Measurements from ENCODE around the gene NANS. TPM values are rescaled to one million over a fixed set of nuclear protein-coding genes. Genes with fewer than 3 reads are reported as not detected.

The NANS gene
- total RNA-seq, 1 experiment from 2014 or later: 40.4 TPM

GRCh38 chr9:98084396-98084795 is 27.9 kb downstream of the NANS start:
- no peak overlapping the region for H2AK5ac ChIP-seq (ENCODE audit: insufficient read length, low read length)
- no peak overlapping the region for H4K5ac ChIP-seq (ENCODE audit: insufficient read length, low read depth, low read length)
- H3K79me2 ChIP-seq (ENCODE audit: insufficient read depth, low read length): no peaks in the 10 kb centered on the region
- H3K14ac ChIP-seq (ENCODE audit: insufficient read depth, low read length): no peak overlapping the region
- no peak overlapping the region for H2BK20ac ChIP-seq (ENCODE audit: low read depth, low read length, poor library complexity, severe bottlenecking)
- H3K4ac ChIP-seq (ENCODE audit: low read depth, low read length): no peak overlapping the region
- H2BK12ac ChIP-seq (ENCODE audit: insufficient read length, low read depth, low read length): no peak overlapping the region
- Mint-ChIP-seq H3K4me3 (no peak overlapping the region), H3K27me3 (ENCODE audit: low read depth) (peaks cover 10% of the 10 kb centered on the region), H3K36me3 (ENCODE audit: insufficient read depth in 1 of 3, low read depth in 3 of 3) (peaks cover 6 to 41% (median 33%) of the 10 kb centered on the region in 3 experiments), H3K27ac (no peak overlapping the region), H3K4me1 (peaks cover 19 to 24% of the 10 kb centered on the region in 2 experiments), H3K9me3 (peaks cover 0 to 4% of the 10 kb centered on the region in 2 experiments; a peak in 2 of 5 replicates)
- no CpG with 5 or more reads among the region's 3 CpGs for WGBS (ENCODE audit: extremely low coverage, insufficient read length, low lambda C conversion rate)
- no peak overlapping the region for H3K56ac ChIP-seq (ENCODE audit: insufficient read length, low read depth, low read length)
- H2BK120ac ChIP-seq (ENCODE audit: low read depth, low read length, poor library complexity, severe bottlenecking): no peak overlapping the region
- H3K9me3 ChIP-seq (ENCODE audit: control insufficient read depth, low read depth, low read length): no peaks in the 10 kb centered on the region
- no peak overlapping the region for H4K8ac ChIP-seq (replicated peaks; ENCODE audit: insufficient read length, low read depth, low read length)
- H2BK15ac ChIP-seq (ENCODE audit: low read depth, low read length): no peak overlapping the region
- no peaks in the 10 kb centered on the region for H3K79me1 ChIP-seq (ENCODE audit: insufficient read depth, low read depth, low read length, poor library complexity, severe bottlenecking)
- H3K23ac ChIP-seq (ENCODE audit: insufficient read length, low read depth, low read length): no peak overlapping the region
- H3K18ac ChIP-seq (ENCODE audit: insufficient read length, low read depth, low read length): no peak overlapping the region
- H2BK5ac ChIP-seq (ENCODE audit: insufficient read length, low read length): no peak overlapping the region
- no peak overlapping the region for H3T11ph ChIP-seq (ENCODE audit: low read length)
- H3K4me2 ChIP-seq (ENCODE audit: insufficient read depth, insufficient read length, low read length): no peak overlapping the region
- H3K23me2 ChIP-seq (ENCODE audit: insufficient read length, low read depth, low read length, poor library complexity, severe bottlenecking): no peaks in the 10 kb centered on the region
- DNase-seq: no peak
- TF ChIP-seq CTCF (conservative IDR thresholded peaks at IDR 0.05): no peak
- H3K9ac ChIP-seq (ENCODE audit: extremely low read depth, insufficient read length, low read length): no peak overlapping the region
- no peaks in the 10 kb centered on the region; the same call in 1 of the 2 replicates for H3K4me1 ChIP-seq (ENCODE audit: insufficient read depth, low read length)
- H3K27me3 ChIP-seq (ENCODE audit: insufficient read depth, low read length): no peaks in the 10 kb centered on the region
- H4K20me1 ChIP-seq (ENCODE audit: control insufficient read depth, insufficient read depth, insufficient read length): no peaks in the 10 kb centered on the region
- no peak overlapping the region for H2AFZ ChIP-seq (ENCODE audit: low read length)
- no peak overlapping the region for H4K91ac ChIP-seq (ENCODE audit: insufficient read length, low read depth, low read length)
- no peak overlapping the region for H3K27ac ChIP-seq (ENCODE audit: insufficient read length, low read depth, low read length)
